Endodermal cell (in vitro differentiated cells): ENCODE results near the gene MLLT1. TPM values are rescaled to one million over a fixed set of nuclear protein-coding genes. Genes with fewer than 3 reads are reported as not detected.

ENCODE experiments used
- DNase-seq: peaks from one replicate; pipeline ENCODE4 v3.0.0-alpha.2; 2017
- H3K27ac ChIP-seq: 2 replicates; pipeline ENCODE4 v1.5.1; 2013; ENCODE audit warnings: mild to moderate bottlenecking, low read depth, low read length, moderate library complexity
- H3K27me3 ChIP-seq: 2 replicates; pipeline ENCODE4 v1.6.1; 2013; ENCODE audit warnings: mild to moderate bottlenecking, low read length, moderate library complexity; ENCODE audit not compliant: insufficient read depth, control insufficient read depth, poor library complexity, severe bottlenecking
- H3K36me3 ChIP-seq: 2 replicates; pipeline ENCODE4 v1.7.0; 2013; ENCODE audit warnings: mild to moderate bottlenecking, low read length, moderate library complexity; ENCODE audit not compliant: control insufficient read depth, insufficient read depth
- H3K4me1 ChIP-seq: one replicate; pipeline ENCODE4 v1.7.0; 2013; ENCODE audit warnings: low read length; ENCODE audit not compliant: control insufficient read depth, insufficient read depth
- H3K4me3 ChIP-seq: 2 replicates; pipeline ENCODE4 v1.5.1; 2013; ENCODE audit warnings: mild to moderate bottlenecking, low read length, moderate library complexity
- H3K9ac ChIP-seq: 2 replicates; pipeline ENCODE4 v1.6.1; 2013; ENCODE audit warnings: mild to moderate bottlenecking, low read length, moderate library complexity; ENCODE audit not compliant: poor library complexity, severe bottlenecking; ENCODE audit errors: extremely low read depth
- H3K9me3 ChIP-seq: 2 replicates; pipeline ENCODE4 v1.6.1; 2013; ENCODE audit warnings: mild to moderate bottlenecking, low read length, moderate library complexity; ENCODE audit not compliant: control insufficient read depth
- H3K27ac Mint-ChIP-seq: 2 replicates; pipeline ENCODE4 v1.8.0; 2020; ENCODE audit warnings: mixed read lengths
- H3K27me3 Mint-ChIP-seq: 2 replicates; pipeline ENCODE4 v1.8.0; 2021; ENCODE audit warnings: mild to moderate bottlenecking, mixed read lengths; ENCODE audit not compliant: insufficient read depth
- H3K36me3 Mint-ChIP-seq: 2 replicates; pipeline ENCODE4 v1.8.0; 2020; ENCODE audit warnings: low read depth, mixed read lengths
- H3K4me1 Mint-ChIP-seq: 2 replicates; pipeline ENCODE4 v1.8.0; 2020; ENCODE audit warnings: mixed read lengths
- H3K4me3 Mint-ChIP-seq: 2 replicates; pipeline ENCODE4 v1.8.0; 2020; ENCODE audit warnings: mild to moderate bottlenecking, moderate library complexity, mixed read lengths
- H3K9me3 Mint-ChIP-seq: 2 replicates; pipeline ENCODE4 v1.8.0; 2020; ENCODE audit warnings: mild to moderate bottlenecking, mixed read lengths
- CTCF ChIP-seq: fragments of 200-600 bp; sonication (generic); conservative IDR thresholded peaks from 2 replicates; pipeline ENCODE4 v1.5.0; 2021; ENCODE audit warnings: antibody characterized with exemption, mild to moderate bottlenecking
- WGBS, 2 experiments: methylation state at CpG; one replicate each; pipeline versions ENCODE4 v1.1.5 to v1.1.7; 2013; ENCODE audit warnings: missing lambda C conversion rate in 2 of 2, mixed read lengths in 1 of 2; ENCODE audit not compliant: insufficient coverage in 1 of 2, insufficient read length in 1 of 2; 5-methylcytosine and 5-hydroxymethylcytosine counted together
- total RNA-seq, 2 donors: library from RNA; stranded (reverse); fragmentation: NEBNext Ultra II Directional in 1 of 2; extraction: Animal tissue kit (Norgen Biotek cat#: 25700) in 1 of 2; gene quantifications; 2 replicates in 1 of 2; 3 replicates in 1 of 2; pipeline ENCODE4 v1.2.1, GENCODE V29; 2021

MLLT1 gene
- total RNA-seq, 2 donors from 2014 or later, result 50.1 to 51.8 TPM

- Mint-ChIP-seq H3K27ac (no peak overlapping the region), H3K9me3 (peaks cover 50% of the 10 kb centered on the region), H3K4me3 (no peak overlapping the region), H3K4me1 (no peaks in the 10 kb centered on the region), H3K36me3 (peaks cover 2% of the 10 kb centered on the region), H3K27me3 (peaks cover 5% of the 10 kb centered on the region)
- DNase-seq, result no peak
- H3K27ac ChIP-seq, result no peak overlapping the region
- no peaks in the 10 kb centered on the region for H3K27me3 ChIP-seq
- no peak overlapping the region for H3K4me3 ChIP-seq
- TF ChIP-seq CTCF, result no peak
- H3K36me3 ChIP-seq, result no peaks in the 10 kb centered on the region
- WGBS, 2 experiments, result 80 to 100% methylated on average over 3 to 5 of the region's 5 CpGs
- H3K9ac ChIP-seq, result no peak overlapping the region
- no peaks in the 10 kb centered on the region for H3K4me1 ChIP-seq
- H3K9me3 ChIP-seq, result peaks cover 11% of the 10 kb centered on the region
Observed at GRCh38 chr19:6298413-6298812, 18.6 kb upstream of the MLLT1 start.

GRCh38 chr19:6297202-6297601, 17.4 kb upstream of the MLLT1 start:
- H3K36me3 Mint-ChIP-seq, result peaks cover 2% of the 10 kb centered on the region
- Histone ChIP-seq H3K27me3 (no peaks in the 10 kb centered on the region), H3K9me3 (peaks cover 24% of the 10 kb centered on the region), H3K4me3 (no peak overlapping the region), H3K9ac (no peak overlapping the region), H3K4me1 (no peaks in the 10 kb centered on the region), H3K36me3 (no peaks in the 10 kb centered on the region), H3K27ac (no peak overlapping the region)
- H3K27me3 Mint-ChIP-seq, result peaks cover 2% of the 10 kb centered on the region
- H3K4me1 Mint-ChIP-seq, result no peaks in the 10 kb centered on the region
- H3K9me3 Mint-ChIP-seq, result peaks cover 61% of the 10 kb centered on the region
- 80 to 88% methylated on average over 1 to 6 of the region's 6 CpGs for WGBS, 2 experiments
- H3K4me3 Mint-ChIP-seq, result no peak overlapping the region
- no peak overlapping the region for H3K27ac Mint-ChIP-seq
- no peak for DNase-seq
- TF ChIP-seq CTCF, result no peak

- H3K4me3 Mint-ChIP-seq, result no peak overlapping the region
Observed at GRCh38 chr19:6292006-6292405, 12.2 kb upstream of the MLLT1 start.

More at GRCh38 chr19:6292006-6292405, 12.2 kb upstream of the MLLT1 start:
- DNase-seq, result no peak
- H3K9ac ChIP-seq, result no peak overlapping the region
- H3K27me3 Mint-ChIP-seq, result peaks cover 7% of the 10 kb centered on the region
- no peaks in the 10 kb centered on the region for H3K4me1 ChIP-seq
- H3K9me3 Mint-ChIP-seq, result peaks cover 94% of the 10 kb centered on the region
- TF ChIP-seq CTCF, result no peak
- H3K27ac ChIP-seq, result no peak overlapping the region
- no peak overlapping the region for H3K4me3 ChIP-seq
- H3K36me3 Mint-ChIP-seq, result peaks cover 2% of the 10 kb centered on the region
- no peak overlapping the region for H3K27ac Mint-ChIP-seq
- WGBS, 2 experiments, result 75 to 83% methylated on average over 1 to 4 of the region's 4 CpGs
- peaks cover 58% of the 10 kb centered on the region for H3K9me3 ChIP-seq
- no peaks in the 10 kb centered on the region for H3K36me3 ChIP-seq
- no peaks in the 10 kb centered on the region for H3K27me3 ChIP-seq
- no peaks in the 10 kb centered on the region for H3K4me1 Mint-ChIP-seq
